Right lobe of liver (tissue), 6 donors: ENCODE results near the gene VPS37C. TPM values are rescaled to one million over a fixed set of nuclear protein-coding genes. Genes with fewer than 3 reads are reported as not detected.

Source experiments
- ATAC-seq, 4 donors: fragments of 200-7000 bp; cut with Tn5 transposase; one replicate each; pipeline ENCODE4 v1.9.1; 2020; ENCODE audit warnings: mild to moderate bottlenecking in 4 of 4, moderate library complexity in 4 of 4
- DNase-seq, 3 donors: peaks; one replicate each; pipeline ENCODE4 v3.0.0-alpha.2; 2020
- H3K27ac ChIP-seq, 3 donors: fragments of 200-600 bp; one replicate each; pipeline ENCODE4 v1.8.0; 2022
- H3K27me3 ChIP-seq, 2 donors: fragments of 200-600 bp; one replicate each; pipeline ENCODE4 v1.8.0; 2022
- H3K36me3 ChIP-seq, 4 donors: fragments of 200-600 bp; sonication (generic) in 1 of 4; one replicate each; pipeline versions ENCODE4 v1.5.1 to v1.8.0; 2017 to 2022; ENCODE audit warnings: control low read depth in 1 of 4
- H3K4me1 ChIP-seq, 4 donors: fragments of 200-600 bp; sonication (generic) in 1 of 4; one replicate each; pipeline versions ENCODE4 v1.5.1 to v1.8.0; 2017 to 2022; ENCODE audit warnings: control low read depth in 1 of 4
- H3K4me3 ChIP-seq, 3 donors: fragments of 200-600 bp; one replicate each; pipeline ENCODE4 v1.8.0; 2022
- H3K9me3 ChIP-seq, 4 donors: fragments of 200-600 bp; sonication (generic) in 1 of 4; one replicate each; pipeline versions ENCODE4 v1.5.1 to v1.8.0; 2017 to 2022; ENCODE audit warnings: control low read depth in 1 of 4
- CTCF ChIP-seq, 4 donors: fragments of 200-600 bp in 3 of 4; fragments of 450-650 bp in 1 of 4; IDR thresholded peaks; one replicate each; pipeline versions ENCODE4 v1.5.1 to v1.8.0; 2016 to 2022; ENCODE audit warnings: antibody characterized with exemption in 4 of 4, mild to moderate bottlenecking in 2 of 4
- POLR2A ChIP-seq: fragments of 450-650 bp; IDR thresholded peaks from one replicate; pipeline ENCODE4 v1.6.1; 2017; ENCODE audit warnings: antibody characterized with exemption, mild to moderate bottlenecking
- WGBS: methylation state at CpG from one replicate; pipeline ENCODE4 v1.1.6; 2018; ENCODE audit warnings: low coverage, low lambda C conversion rate; ENCODE audit not compliant: insufficient coverage; ENCODE audit errors: missing lambda C conversion rate; 5-methylcytosine and 5-hydroxymethylcytosine counted together
- intact Hi-C, 2 donors: fragments of 100-400 bp; cut with DNase I; formaldehyde crosslinking; loops; one replicate each; pipeline versions ENCODE4 v1.11.2 to v1.14.1; 2022
- total RNA-seq, 6 experiments: library from RNA; depleted of rRNA in 2 of 6; stranded (reverse); fragments of >200 nt in 2 of 6; fragmentation: NEBNext Ultra II Directional in 3 of 6; extraction: Animal tissue kit (Norgen Biotek cat#: 25700) in 3 of 6; gene quantifications; one replicate each; pipeline versions ENCODE4 v1.1.0 to v1.2.4, GENCODE V29; 2016 to 2023
- donor health status: DM: no; HTN: yes; CAD: no.
- donor health status: DM: no; HTN: no; CAD: no.
- donor health status: DM: no; HTN: no; CAD: no.
- donor health status: DM: no; HTN: yes; CAD: no.
- donor health status: DM: no; HTN: yes; CAD: no.

VPS37C gene
- total RNA-seq, 6 experiments from 2014 or later: 4.6 to 7.6 (median 6.0) TPM

GRCh38 chr11:61201476-61201875, 40.2 kb upstream of the VPS37C start:
- TF ChIP-seq CTCF (IDR thresholded peaks at IDR 0.05) (no peak), POLR2A (no peak)
- H3K9me3 ChIP-seq: no peaks in the 10 kb centered on the region
- H3K27me3 ChIP-seq: no peaks in the 10 kb centered on the region
- no peaks in the 10 kb centered on the region for H3K4me1 ChIP-seq
- no peak for DNase-seq
- WGBS: 78% methylated on average over 3 of the region's 14 CpGs
- H3K27ac ChIP-seq: no peak overlapping the region
- no peak for ATAC-seq
- intact Hi-C loops: no loop called here
- no peak overlapping the region for H3K4me3 ChIP-seq
- H3K36me3 ChIP-seq: no peaks in the 10 kb centered on the region

GRCh38 chr11:61198948-61199523, 37.8 kb upstream of the VPS37C start:
- ATAC-seq (no peak), DNase-seq (no peak)
- Histone ChIP-seq H3K4me3 (no peak overlapping the region), H3K36me3 (no peaks in the 10 kb centered on the region), H3K4me1 (no peaks in the 10 kb centered on the region), H3K27me3 (no peaks in the 10 kb centered on the region), H3K9me3 (no peaks in the 10 kb centered on the region), H3K27ac (no peak overlapping the region)
- no peak for TF ChIP-seq POLR2A
- no peak for TF ChIP-seq CTCF (IDR thresholded peaks at IDR 0.05)
- WGBS: 83% methylated on average over 1 of the region's 4 CpGs
- intact Hi-C loops: no loop called here

- 61% methylated on average over 2 of the region's 6 CpGs for WGBS
- Histone ChIP-seq H3K4me1 (no peaks in the 10 kb centered on the region), H3K9me3 (no peaks in the 10 kb centered on the region), H3K4me3 (no peak overlapping the region), H3K27me3 (no peaks in the 10 kb centered on the region), H3K27ac (no peak overlapping the region), H3K36me3 (no peaks in the 10 kb centered on the region)
- intact Hi-C loops: no loop called here
- ATAC-seq (no peak), DNase-seq (no peak)
- TF ChIP-seq CTCF (IDR thresholded peaks at IDR 0.05) (no peak), POLR2A (no peak)
Observed at GRCh38 chr11:61198361-61198760, 37.1 kb upstream of the VPS37C start.

DNA sequence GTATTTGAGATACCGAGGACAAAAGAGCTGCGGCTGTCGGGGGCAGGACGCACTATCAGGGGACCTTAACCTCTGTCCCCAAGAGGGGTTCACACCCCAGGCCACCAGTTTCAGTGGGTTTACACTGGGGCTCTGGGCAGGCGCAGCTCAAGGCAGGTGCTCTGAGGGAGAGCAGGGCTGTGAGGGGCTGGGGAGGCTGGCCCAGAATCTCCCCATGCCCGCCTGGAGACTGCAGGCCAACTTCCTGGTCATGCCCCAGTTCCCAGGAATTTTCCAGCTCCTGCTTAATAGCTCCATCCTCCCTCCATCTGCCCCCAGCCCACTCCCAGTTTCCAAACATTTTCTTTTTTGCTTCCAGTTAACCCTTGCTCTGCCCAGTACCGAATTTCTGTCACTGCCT, 34.5 kb upstream of the VPS37C start:
- 60% methylated on average over 1 of the region's 7 CpGs for WGBS
- H3K36me3 ChIP-seq: no peaks in the 10 kb centered on the region
- no peaks in the 10 kb centered on the region for H3K4me1 ChIP-seq
- ATAC-seq: no peak
- DNase-seq: no peak
- no peak overlapping the region for H3K27ac ChIP-seq
- no peak overlapping the region for H3K4me3 ChIP-seq
- no peaks in the 10 kb centered on the region for H3K27me3 ChIP-seq
- H3K9me3 ChIP-seq: no peaks in the 10 kb centered on the region
- TF ChIP-seq CTCF (IDR thresholded peaks at IDR 0.05): no peak
- no peak for TF ChIP-seq POLR2A
- intact Hi-C loops: no loop called here
